ENCODE results near the gene STRA6.

Gene STRA6

GRCh38 chr15:74130849-74131627 is 71.5 kb downstream of the STRA6 start:
- no peak for DNase-seq

GRCh38 chr15:74130155-74130848 is 72.3 kb downstream of the STRA6 start, which contains the start of gene ISLR2:
Gene ISLR2 (plus strand): TSS chr15:74130586. CDS start chr15:74132755, 2,169 bp downstream.
- DNase-seq = no peak

GRCh38 chr15:74129586-74130154 is 72.9 kb downstream of the STRA6 start:
- DNase-seq = no peak

Data from SIG-M5 (cell line).